ENCODE data around the gene RNF182. TPM values are rescaled to one million over a fixed set of nuclear protein-coding genes. Genes with fewer than 3 reads are reported as not detected.
A peak's percentile ranks its signal among the peaks of the same experiment; 100 is the strongest.

The RNF182 gene
- polyA plus RNA-seq, 2 of the 4 experiments (the other 2 are of a cell fraction): 2.5 to 4.9 TPM

DNA sequence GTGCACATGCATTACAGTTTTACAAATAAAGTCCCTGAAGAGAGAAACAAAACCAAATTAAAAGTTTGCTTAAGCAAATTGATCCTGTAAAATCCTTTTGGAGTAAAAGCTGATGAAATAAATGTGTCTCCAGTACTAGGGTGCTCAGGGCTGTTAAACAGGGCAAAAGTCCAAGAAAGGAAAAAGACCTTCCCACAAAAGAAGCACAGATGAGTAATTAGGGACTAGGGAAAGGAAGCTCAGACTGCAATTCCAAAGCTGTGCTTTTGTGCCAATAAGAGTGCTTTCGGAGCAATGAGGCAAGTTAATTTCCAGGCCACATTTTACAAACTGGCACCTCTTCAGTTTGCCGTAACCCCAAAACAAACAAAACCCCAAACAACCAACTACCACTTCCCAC lies 10.4 kb upstream of the RNF182 start (continued):
- TF ChIP-seq, protein P1, sequence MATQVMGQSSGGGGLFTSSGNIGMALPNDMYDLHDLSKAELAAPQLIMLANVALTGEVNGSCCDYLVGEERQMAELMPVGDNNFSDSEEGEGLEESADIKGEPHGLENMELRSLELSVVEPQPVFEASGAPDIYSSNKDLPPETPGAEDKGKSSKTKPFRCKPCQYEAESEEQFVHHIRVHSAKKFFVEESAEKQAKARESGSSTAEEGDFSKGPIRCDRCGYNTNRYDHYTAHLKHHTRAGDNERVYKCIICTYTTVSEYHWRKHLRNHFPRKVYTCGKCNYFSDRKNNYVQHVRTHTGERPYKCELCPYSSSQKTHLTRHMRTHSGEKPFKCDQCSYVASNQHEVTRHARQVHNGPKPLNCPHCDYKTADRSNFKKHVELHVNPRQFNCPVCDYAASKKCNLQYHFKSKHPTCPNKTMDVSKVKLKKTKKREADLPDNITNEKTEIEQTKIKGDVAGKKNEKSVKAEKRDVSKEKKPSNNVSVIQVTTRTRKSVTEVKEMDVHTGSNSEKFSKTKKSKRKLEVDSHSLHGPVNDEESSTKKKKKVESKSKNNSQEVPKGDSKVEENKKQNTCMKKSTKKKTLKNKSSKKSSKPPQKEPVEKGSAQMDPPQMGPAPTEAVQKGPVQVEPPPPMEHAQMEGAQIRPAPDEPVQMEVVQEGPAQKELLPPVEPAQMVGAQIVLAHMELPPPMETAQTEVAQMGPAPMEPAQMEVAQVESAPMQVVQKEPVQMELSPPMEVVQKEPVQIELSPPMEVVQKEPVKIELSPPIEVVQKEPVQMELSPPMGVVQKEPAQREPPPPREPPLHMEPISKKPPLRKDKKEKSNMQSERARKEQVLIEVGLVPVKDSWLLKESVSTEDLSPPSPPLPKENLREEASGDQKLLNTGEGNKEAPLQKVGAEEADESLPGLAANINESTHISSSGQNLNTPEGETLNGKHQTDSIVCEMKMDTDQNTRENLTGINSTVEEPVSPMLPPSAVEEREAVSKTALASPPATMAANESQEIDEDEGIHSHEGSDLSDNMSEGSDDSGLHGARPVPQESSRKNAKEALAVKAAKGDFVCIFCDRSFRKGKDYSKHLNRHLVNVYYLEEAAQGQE (IDR thresholded peaks at IDR 0.05): no peak
- TF ChIP-seq, protein P2, sequence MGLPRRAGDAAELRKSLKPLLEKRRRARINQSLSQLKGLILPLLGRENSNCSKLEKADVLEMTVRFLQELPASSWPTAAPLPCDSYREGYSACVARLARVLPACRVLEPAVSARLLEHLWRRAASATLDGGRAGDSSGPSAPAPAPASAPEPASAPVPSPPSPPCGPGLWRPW (IDR thresholded peaks at IDR 0.05): no peak
- TF ChIP-seq MAFK (IDR thresholded peaks at IDR 0.05; ENCODE audit: partially characterized antibody) (no peak), CBX8 (IDR thresholded peaks at IDR 0.05) (no peak), POLR2A (IDR thresholded peaks at IDR 0.05; ENCODE audit: low read length) (no peak)

DNA sequence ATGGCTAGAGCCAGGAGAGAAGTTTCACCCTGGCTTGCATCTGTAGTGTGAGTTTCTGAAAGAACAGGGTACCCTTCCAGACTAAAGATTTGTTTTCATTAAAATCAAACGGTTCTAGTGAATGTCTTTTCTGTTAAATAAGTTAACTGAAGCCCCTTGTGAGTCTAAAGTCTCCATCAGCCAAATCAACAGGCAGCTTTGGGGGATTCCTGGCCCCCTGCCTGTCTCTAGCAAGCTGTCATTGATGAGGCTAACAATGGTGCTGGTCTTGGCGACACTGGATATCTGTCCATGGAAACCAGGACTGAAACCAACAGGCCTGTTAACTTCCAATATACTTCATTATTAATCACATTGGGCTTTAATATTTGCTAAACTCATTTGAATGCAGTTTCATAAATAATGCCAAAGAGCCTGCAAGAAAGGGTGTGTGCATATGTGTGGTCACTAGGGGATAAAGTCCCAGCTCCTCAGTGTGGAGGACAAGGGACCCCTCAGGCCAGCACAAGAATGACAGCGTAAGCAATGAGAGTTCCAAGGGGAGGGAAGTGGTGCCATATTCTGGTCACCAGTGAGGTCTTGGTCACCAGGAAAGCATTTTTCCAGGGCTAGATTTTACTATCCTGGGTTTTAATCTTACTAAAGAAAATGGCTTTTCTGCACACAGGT lies 9.1 kb upstream of the RNF182 start:
- Histone ChIP-seq H3K4me1 (peaks cover 6% of the 10 kb centered on the region; the same call in 1 of the 3 replicates), H3K4me2 (no peak overlapping the region), H3K9me3 (no peaks in the 10 kb centered on the region), H3K27ac (no peak overlapping the region), H3K4me3 (no peak overlapping the region)
- WGBS (ENCODE audit: missing lambda C conversion rate): 64% methylated on average over 3 of the region's 3 CpGs
- ATAC-seq: peak; percentile 42 to 54; a peak in 2 of 6 replicates
- TF ChIP-seq HOXA7 (CRISPR knock-in tag; IDR thresholded peaks at IDR 0.05): no peak
- no peak for TF ChIP-seq CHD4 (IDR thresholded peaks at IDR 0.05; ENCODE audit: borderline replicate concordance)
- no peak for TF ChIP-seq SREBF2 (IDR thresholded peaks at IDR 0.05)
- no peak for TF ChIP-seq RNF2 (IDR thresholded peaks at IDR 0.05; ENCODE audit: borderline replicate concordance, low read depth)
- no peak for TF ChIP-seq ZSCAN20 (CRISPR knock-in tag; IDR thresholded peaks at IDR 0.05)
- TF ChIP-seq ZC3H11A (IDR thresholded peaks at IDR 0.05): no peak
- no peak for TF ChIP-seq NPAS2 (CRISPR knock-in tag; IDR thresholded peaks at IDR 0.05; ENCODE audit: borderline replicate concordance)
- TF ChIP-seq HDAC2 (IDR thresholded peaks at IDR 0.05): no peak
- no peak for TF ChIP-seq HEYL (CRISPR knock-in tag; IDR thresholded peaks at IDR 0.05)
- no peak for TF ChIP-seq ELK1 (IDR thresholded peaks at IDR 0.05; ENCODE audit: low read depth, low read length)
- no peak for TF ChIP-seq BCL3 (IDR thresholded peaks at IDR 0.05)
- no peak for TF ChIP-seq BHLHE40 (IDR thresholded peaks at IDR 0.05; ENCODE audit: low read depth, low read length)
- TF ChIP-seq HOXB5 (CRISPR knock-in tag; IDR thresholded peaks at IDR 0.05): no peak
- no peak for TF ChIP-seq RAD21 (conservative IDR thresholded peaks at IDR 0.05 in 1 of 2, IDR thresholded peaks at IDR 0.05 in 1 of 2)
- POLR2A ChIA-PET: no interaction called here
- no peak for FAIRE-seq
- DNase-seq (ENCODE audit: low read depth in 1 of 2, low spot score in 1 of 2): no peak
- CTCF ChIA-PET: interaction anchor here (0.8 to 13.3 kb wide), 4 partner anchors 8 to 229 kb away, joined by 3 to 186 read pairs (median 16); no protein-coding TSS in a partner anchor

Measured in A549 (cell line).